ENCODE data around the gene PPM1E.
"Not testable (repeated sequence)": the region's sequence is repeated elsewhere in the genome, so short reads cannot be mapped to it uniquely, and the experiment has no call there.

PPM1E gene

GRCh38 chr17:58783380-58783779 is 27.7 kb downstream of the PPM1E start:
- DNase-seq: no peak

GRCh38 chr17:58785097-58785496 is 29.4 kb downstream of the PPM1E start:
- DNase-seq: no peak

- DNase-seq: no peak
Measured at GRCh38 chr17:58786586-58787295, 31.1 kb downstream of the PPM1E start.

GRCh38 chr17:58788199-58788598 is 32.5 kb downstream of the PPM1E start:
- DNase-seq: no peak

GRCh38 chr17:58789160-58789559 is 33.5 kb downstream of the PPM1E start:
- no peak for DNase-seq

GRCh38 chr17:58789831-58790230 is 34.2 kb downstream of the PPM1E start:
- DNase-seq: no peak

GRCh38 chr17:58794508-58794907 is 38.9 kb downstream of the PPM1E start:
- not testable (repeated sequence) for DNase-seq

- no peak for DNase-seq
Measured at GRCh38 chr17:58802188-58802587, 46.5 kb downstream of the PPM1E start.

- no peak for DNase-seq
Measured at GRCh38 chr17:58806046-58806445, 50.4 kb downstream of the PPM1E start.

GRCh38 chr17:58808609-58809563 is 53.2 kb downstream of the PPM1E start:
- no peak for DNase-seq

- no peak for DNase-seq
Measured at GRCh38 chr17:58809564-58809936, 53.9 kb downstream of the PPM1E start.

- DNase-seq: no peak
Measured at GRCh38 chr17:58811290-58811689, 55.6 kb downstream of the PPM1E start.

- no peak for DNase-seq
Measured at GRCh38 chr17:58813712-58814111, 58.1 kb downstream of the PPM1E start.

- DNase-seq: no peak
Measured at GRCh38 chr17:58818654-58819053, 63.0 kb downstream of the PPM1E start.

- no peak for DNase-seq
Measured at GRCh38 chr17:58822148-58823050, 66.7 kb downstream of the PPM1E start.

GRCh38 chr17:58823051-58823525 is 67.4 kb downstream of the PPM1E start:
- DNase-seq: no peak

- no peak for DNase-seq
Measured at GRCh38 chr17:58829172-58829637, 73.6 kb downstream of the PPM1E start.

GRCh38 chr17:58831780-58832179 is 76.1 kb downstream of the PPM1E start:
- no peak for DNase-seq

GRCh38 chr17:58832514-58832913 is 76.9 kb downstream of the PPM1E start:
- DNase-seq: no peak

GRCh38 chr17:58837699-58838098 is 82.0 kb downstream of the PPM1E start:
- DNase-seq: no peak

- no peak for DNase-seq
Measured at GRCh38 chr17:58840820-58841612, 85.4 kb downstream of the PPM1E start.

- not testable (repeated sequence) for DNase-seq
Measured at GRCh38 chr17:58846413-58846812, 90.8 kb downstream of the PPM1E start.
